HG02588 (cell line): Measurements from ENCODE around the gene SERGEF.

ENCODE experiments used
- ATAC-seq: cut with Tn5 transposase; IDR thresholded peaks from one replicate; pipeline ENCODE4 v1.9.1; 2021; ENCODE audit warnings: mild to moderate bottlenecking, moderate library complexity; ENCODE audit not compliant: unreplicated experiment

The SERGEF gene

DNA sequence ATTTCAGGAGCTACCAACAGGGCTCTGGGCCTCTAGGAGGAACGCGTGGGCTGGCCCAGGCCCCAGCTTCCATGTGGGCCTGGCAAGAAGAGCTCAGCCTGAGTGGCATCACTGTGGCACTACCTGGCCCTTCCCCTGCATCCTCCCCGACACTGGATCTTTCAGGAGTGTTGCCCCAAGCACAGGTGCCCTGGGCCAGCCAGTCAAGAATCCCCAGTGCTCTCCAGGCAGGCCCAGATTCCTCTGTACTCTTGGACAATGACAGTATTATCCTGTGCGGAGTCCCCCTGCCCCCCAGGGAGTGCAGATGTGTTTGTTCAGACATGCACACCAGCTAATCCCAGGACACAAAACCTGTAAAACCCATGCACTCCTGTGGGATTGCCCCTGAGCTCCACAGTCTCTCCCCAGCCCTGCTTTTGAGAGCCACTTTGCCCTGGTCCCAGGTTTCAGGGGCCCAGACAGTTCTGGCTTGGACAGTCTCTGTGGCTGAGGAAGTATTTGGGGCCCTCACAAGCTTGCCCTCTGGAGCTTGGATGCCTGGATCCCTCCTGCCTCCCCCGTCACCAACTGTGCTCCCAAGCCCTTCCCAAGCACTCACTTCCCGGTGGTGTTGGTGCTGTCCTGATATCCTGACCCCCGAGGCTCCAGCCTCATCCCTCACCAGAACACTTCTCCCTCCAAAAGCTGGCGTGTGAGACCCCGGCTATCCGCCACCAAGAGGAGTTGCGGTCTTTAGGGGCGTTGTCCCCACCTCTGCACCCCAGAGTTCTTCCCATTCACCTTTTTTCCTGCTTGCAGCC is 238.4 kb downstream of the SERGEF start:
- ATAC-seq = no peak

DNA sequence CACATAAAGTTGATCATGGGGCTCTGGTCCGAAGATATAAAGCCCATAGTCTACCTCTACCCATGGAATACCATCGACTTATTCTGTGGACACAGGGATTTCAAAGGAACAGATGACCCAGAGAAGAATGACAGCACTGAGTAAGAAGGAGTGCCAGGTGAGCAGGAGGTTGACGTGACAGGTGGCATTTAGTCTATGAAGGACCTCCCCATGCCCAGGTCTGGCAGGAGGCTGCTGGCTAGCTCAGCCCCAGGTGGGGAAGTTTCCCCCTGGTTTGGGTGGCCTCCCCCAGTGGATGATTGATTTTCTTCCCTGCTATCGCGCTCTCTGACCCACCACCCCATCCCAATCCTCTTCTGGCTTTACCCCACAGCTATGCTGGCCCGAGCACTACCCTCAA is 239.2 kb downstream of the SERGEF start:
- ATAC-seq = no peak

DNA sequence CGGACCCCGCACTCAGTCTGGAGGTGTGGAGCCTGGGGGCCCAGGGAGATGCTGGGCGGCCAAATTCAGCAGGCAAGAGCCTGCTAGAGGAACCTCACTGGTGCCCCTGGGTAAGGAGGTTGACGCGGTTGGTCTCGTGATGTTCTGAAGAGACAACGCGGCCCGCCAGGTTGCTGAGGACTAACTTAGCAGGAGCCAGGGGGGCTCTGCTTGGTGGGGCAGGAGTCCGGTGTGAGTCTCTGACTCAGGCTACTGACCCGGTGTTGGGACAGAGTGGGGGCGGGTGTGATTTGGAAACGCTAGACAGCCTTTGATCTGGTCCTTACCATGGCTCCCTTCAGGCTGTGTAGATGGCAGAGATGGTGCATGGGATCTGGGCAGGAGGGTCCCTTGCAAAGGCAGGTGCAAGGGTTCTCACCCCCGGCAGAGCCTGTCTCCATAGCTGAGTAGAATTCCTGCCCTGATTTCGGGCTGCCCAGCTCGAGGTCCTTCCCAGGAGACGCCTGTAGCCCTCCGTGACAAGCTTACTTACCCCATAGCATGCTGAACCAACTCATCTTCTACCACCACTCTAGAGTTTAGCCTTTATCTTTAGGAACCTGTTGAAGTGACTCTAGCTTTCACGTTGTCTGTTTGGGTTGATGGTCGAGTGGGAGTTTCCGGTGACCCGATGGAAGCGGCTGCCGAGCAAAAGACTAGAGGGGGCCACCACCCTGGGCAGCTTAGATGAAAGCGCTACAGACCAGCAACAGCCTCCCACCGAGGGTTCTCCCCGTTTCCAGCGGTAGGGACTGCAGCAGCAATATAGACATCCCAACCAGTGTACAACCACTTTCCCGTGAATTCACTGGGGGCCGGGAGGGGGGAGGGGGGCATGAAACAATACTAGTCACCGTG is 239.9 kb downstream of the SERGEF start:
- ATAC-seq = no peak

DNA sequence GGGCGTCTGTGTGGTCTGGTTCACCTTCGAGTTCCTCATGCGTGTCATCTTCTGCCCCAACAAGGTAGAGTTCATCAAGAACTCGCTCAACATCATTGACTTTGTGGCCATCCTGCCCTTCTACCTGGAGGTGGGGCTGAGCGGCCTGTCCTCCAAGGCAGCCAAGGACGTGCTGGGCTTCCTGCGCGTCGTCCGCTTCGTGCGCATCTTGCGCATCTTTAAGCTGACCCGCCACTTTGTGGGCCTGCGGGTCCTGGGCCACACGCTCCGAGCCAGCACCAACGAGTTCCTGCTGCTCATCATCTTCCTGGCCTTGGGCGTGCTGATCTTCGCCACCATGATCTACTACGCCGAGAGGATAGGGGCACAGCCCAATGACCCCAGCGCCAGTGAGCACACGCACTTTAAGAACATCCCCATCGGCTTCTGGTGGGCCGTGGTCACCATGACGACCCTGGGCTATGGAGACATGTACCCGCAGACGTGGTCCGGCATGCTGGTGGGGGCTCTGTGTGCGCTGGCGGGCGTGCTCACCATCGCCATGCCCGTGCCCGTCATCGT is 240.9 kb downstream of the SERGEF start:
- no peak for ATAC-seq

DNA sequence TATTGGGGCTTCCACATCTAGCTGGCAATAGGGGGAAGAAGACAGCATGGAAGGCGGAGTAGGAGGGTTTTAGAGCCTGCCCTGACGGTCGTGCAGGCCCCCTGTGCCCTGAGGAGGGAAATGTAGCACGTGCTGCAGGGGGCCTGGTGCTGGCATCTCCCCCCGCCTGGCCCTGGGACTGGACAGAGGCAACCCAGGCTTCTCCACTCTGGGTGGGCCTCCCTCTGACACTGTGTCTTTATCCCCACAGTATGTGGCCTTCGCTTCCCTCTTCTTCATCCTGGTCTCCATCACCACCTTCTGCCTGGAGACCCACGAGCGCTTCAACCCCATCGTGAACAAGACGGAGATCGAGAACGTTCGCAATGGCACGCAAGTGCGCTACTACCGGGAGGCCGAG is 241.4 kb downstream of the SERGEF start:
- ATAC-seq = no peak

DNA sequence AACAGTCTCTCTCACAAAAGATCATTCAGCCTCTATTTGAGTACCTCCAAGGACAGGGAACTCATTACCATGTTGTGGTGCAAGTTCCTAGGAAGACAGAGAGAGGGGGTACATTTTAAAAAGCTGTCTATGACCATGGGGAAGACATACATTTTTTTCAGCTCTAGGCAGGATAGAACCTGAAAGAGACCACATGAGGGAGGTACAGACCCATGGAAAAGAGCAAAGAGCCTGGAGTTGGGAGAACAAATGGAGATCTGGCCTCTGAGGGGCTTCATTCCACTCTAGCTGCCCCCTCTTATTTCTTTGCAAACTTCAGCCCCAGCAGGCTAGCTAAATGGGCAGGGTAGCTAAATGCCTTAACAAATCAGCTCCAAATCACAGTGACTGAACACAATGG is 241.9 kb downstream of the SERGEF start:
- no peak for ATAC-seq

DNA sequence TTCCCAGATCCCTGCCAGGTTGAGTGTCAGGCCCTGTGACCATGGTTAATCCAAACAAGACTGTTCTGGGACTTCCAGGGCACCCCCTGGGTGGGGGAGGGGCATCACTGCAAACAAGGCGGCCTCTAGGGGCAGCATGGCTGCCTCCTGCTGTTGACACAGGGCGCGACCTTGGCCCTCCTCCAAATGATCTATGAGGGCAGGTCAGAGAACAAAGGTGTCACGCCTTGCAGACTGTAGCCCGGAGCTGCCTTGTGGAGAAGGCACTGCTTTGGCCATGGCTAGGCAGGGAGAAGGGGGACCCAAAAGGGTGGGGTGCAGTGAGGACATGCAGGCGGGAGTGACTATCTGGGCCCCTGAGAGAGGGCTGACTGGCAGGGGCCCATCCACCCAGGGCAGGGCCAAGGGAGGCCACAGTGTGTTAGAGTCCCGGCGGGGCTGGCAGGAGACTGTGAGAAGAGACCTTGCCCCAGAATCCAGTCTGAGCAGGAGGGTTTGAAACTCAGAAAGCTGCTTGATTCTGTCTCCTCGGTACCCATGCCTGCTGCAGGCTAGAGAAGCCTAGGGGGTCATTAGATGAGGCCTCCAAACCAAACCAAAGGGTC is 242.7 kb downstream of the SERGEF start:
- ATAC-seq = no peak

DNA sequence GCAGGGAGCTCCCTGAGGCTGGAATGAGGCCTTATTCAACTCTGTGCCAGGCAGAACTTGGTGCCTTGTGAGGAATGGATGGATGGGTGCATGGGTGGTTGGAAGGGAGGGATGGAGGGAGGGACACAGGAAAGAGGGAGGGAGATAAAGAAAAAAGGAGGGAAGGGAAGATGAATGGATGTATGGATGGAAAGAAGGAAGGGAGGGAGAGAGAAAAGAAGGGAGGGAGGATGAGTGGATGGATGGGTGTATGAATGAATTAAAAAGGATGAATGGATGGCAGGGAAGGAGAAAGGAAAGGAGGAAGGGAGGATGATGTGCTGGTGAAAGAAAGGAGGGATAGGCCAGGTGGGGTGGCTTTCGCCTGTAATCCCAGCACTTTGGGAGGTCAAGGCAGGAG is 243.6 kb downstream of the SERGEF start:
- ATAC-seq = no peak

DNA sequence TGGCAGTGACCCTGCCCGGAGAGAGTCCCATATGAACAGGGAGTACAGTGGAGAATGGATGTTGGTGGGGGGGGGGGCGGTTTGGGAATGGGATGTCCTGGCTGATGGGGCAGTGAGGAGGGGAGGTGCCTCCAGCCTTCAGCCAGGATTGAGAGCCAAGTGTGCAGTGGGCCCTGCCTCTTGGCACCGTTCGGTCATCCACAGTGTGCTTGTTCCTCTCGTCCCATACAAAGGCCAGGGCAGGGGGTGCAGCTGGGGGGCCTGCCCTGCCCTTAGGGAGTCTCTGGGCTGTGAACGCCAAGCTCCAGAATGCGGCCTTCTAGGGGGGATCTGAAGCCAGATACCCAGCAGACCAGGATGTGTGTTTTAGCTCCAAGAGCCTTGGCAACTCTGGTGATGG is 244.3 kb downstream of the SERGEF start:
- ATAC-seq = no peak

DNA sequence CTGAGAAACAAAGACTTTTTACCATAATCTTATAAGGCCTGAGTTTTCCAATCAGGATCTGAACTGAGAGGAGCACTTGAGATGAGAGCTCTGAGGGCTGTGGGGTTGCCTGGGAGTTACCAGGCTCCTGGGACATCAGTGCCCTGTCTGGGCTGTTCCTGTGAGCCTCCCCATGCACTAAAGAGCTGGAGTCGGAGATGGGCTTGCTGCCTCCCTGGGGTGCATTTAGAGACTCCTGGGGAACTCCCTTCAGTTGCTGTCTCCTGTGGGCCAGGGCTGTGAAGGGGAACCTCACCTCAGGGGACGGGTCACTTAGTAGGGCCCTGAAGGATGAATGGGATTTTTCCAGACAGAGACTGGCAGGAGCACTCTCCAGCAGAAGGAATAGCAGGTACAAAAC is 244.9 kb downstream of the SERGEF start:
- no peak for ATAC-seq

DNA sequence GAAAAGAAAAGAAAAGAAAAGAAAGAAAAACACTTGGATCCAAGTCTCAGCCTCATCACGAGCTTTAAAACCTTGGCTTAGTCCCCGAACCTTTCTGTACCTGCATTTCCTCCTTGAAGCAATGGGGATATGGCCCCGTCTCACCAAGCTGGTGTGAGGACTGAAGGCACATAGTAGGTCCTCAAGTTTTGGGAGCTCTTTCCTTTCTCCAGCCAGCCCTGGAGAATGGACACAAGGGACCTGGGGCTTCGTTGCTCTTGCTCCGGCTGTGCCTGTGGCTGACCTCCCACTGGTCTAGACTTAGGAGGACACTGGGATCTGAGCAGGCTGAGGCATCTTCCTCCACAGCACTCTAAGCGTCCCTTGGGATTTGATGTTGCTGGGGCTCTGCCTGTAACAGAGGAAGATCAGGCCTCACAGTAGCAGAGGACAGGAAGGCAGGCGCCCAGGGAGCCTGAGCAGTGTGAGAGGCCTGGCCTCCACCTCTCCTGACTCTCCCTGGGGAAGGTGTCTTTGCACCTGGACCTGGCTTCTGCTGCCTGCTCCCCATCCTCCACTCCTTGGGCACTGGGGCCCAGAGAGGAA is 245.5 kb downstream of the SERGEF start:
- no peak for ATAC-seq

DNA sequence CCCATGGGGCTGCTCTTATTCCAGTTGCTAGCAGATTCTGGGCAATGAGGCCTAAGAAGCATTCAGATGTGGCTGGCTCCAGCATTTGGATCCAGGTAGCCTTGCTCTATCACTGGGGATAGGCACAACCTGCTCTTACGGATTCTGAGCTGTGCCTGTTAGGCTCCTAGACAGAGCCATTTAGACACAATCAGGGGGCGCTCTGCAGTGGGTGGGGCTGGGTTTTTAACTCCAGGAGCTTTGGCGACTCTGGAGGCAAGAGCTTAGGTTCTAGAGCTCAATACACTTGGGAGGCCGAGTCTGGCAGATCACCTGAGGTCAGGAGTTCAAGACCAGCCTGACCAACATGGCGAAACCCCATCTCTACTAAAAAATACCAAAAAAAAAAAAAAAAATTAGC is 246.3 kb downstream of the SERGEF start:
- ATAC-seq = no peak

DNA sequence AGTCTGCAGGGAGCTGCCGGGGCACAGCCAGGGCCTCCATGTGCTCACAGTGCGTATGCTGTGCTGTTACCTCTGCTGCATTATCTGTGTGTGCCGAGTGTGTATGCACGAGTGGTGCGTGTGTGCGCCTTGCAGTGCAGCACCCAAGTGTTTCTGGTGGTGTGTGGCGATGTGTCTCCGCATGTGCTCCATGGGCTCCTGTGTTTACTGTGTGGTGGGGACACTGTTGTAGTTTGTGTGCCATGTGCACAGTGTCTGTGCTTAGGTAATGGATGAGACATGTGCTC is 246.8 kb downstream of the SERGEF start:
- ATAC-seq = no peak

DNA sequence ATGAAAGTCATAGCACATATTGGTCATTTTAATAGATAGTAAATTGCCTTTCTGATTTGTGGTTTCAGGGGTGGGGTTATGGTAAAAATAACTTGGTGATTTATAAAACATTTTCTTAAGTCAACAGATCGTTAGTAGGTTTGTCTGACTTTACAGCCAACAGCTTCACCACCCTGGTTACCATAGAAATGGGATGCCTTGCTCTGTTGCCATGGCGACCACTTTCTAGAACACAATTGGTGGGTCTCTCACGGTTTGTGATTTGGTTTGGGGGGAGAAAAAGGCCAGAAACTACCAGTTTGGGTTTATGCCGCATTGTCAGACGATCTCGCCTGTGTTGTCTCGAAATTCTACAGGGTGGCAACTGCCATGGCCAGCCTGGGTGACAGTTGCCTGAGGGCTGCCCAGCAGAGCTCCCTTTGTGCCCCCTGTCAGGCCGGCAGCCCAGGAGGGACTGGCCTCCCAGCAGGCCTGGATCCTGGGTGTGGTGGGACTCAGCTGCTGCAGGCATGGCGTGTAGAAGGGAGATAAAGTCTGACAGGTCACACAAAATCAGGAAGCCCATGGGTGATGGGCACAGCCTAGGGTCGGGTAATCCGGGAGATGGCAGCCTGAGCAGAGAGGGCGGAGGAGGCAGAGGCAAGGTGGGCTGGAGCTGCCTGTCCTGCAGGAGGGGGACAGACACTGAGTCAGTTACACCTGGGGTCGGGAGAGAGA is 247.3 kb downstream of the SERGEF start:
- no peak for ATAC-seq

DNA sequence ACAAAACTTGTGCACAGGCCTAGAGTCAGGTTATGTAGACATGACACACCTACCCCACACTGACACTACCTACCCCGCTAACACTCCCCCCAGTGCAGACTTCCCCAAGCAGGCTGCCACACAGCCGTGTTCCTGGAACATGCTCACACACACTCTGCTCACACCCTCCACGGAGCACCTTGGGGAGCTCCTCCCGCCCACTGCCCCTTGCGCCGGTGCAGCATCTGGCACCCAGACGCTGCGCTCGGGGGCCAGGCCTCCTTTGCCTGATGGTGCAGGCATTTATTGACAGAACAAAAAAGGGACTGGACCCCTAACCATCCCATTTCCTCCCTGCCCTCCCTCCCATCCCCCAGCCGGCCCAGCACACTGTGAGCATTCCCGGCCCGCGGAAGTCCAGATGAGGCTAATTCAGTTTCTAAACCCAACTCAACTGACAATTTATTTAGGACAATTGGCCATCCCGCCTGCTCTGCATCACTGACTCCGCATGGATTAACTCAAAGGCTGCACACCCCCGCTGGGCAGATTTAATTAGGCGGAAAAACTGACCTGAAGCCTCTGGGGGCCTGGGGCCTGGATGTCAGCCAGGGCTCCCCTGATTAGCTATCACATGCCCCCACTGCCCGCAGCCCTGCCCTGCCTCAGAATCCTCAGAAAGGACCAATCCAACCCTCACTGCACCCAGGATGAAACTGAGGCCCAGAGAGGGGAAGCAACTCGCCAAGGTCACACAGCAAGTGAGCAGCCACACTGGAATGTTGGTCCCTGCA is 248.2 kb downstream of the SERGEF start:
- ATAC-seq = no peak

DNA sequence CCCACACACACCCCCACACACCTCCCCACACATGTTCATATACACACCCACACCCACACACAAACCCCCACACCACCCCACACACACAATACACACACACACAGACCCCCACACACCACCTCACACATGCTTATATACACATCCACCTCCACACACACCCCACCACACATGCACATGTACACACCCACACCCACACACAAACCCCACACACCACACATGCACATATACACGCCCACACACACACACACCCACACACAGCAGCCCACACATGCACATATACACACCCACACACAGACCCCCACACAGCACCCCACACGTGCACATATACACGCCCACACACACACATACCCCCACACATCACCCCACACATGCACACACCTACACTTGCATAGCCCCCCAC is 249.1 kb downstream of the SERGEF start:
- ATAC-seq = no peak

DNA sequence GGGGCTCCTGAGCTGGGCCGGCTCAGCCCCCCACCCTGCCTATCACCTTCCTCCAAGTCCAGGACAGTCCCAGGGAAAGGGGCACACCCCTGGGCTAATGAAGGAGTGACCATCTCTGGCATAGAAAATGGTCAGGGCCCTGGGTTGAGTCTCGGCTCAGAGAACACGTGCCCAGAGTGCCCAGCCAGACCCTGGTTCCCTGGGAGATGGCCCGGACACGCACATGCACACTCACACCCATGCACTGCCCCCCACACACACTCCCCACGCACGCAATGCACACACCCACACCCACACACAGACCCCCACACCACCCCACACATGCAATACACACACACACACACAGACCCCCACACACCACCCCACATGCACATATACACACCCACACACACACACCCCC is 249.6 kb downstream of the SERGEF start:
- ATAC-seq = no peak

DNA sequence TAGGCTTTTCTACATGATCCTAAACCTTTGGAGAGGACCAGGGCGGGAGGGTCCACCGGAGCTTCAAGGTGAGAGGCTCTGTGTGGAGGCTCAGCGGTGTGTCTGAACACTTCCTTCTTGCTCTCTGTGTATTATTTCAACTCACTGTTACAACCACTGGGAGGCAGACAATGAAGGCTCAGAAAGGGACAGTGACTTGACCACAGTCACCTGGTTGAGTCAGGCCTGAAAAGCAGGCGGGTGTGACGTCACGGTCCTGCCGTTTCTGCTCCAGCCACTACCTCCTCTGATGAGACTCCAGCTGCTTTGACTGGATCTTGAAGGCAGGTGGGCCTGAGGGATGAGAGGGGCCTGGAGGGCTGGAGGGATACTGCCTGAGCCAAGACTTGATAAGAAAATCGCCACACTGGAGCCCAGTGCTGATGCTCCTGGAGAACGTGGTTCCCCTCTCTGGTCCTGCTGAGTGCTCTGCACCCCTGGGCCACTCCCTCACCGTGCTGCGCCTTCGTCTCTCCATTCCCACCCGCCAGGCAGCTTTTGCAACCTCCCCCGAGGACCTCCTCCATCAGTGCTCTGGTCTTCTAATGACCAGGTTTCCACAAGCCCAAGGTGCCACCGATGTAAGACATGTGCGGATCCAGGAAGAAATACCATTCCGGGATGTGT is 250.4 kb downstream of the SERGEF start:
- ATAC-seq = no peak
